GM23338 (cell line): ENCODE measurements around the gene MEFV. TPM values are rescaled to one million over a fixed set of nuclear protein-coding genes. Genes with fewer than 3 reads are reported as not detected.

Source experiments
- EZH2 ChIP-seq: fragments of 200-600 bp; sonication (generic); IDR thresholded peaks from one replicate; pipeline ENCODE4 v1.8.0; 2017; ENCODE audit warnings: antibody characterized with exemption, mild to moderate bottlenecking, low read depth; ENCODE audit not compliant: unreplicated experiment
- JUNB ChIP-seq: IDR thresholded peaks from one replicate; pipeline ENCODE4 v1.6.1; 2016; ENCODE audit warnings: antibody characterized with exemption; ENCODE audit not compliant: unreplicated experiment
- POLR2AphosphoS5 ChIP-seq: IDR thresholded peaks from 2 replicates; pipeline ENCODE4 v1.6.1; 2016; ENCODE audit warnings: antibody characterized with exemption, low read depth
- ZNF114 ChIP-seq: fragments of 250-450 bp; sonication (Bioruptor Pico); IDR thresholded peaks from 2 replicates; pipeline ENCODE4 v1.5.0; 2020; ENCODE audit warnings: mild to moderate bottlenecking, moderate library complexity
- polyA plus RNA-seq: library from polyadenylated mRNA; unstranded; fragments of >200 nt; fragmentation: Nextera tagmentation; extraction: Ambion mirVana; gene quantifications from 2 replicates; pipeline ENCODE4 v1.2.1, GENCODE V29; 2016
- total RNA-seq: library from RNA; depleted of rRNA; stranded (reverse); fragments of >200 nt; shearing (Covaris generic); gene quantifications from 2 replicates; pipeline ENCODE4 v1.2.3, GENCODE V29; 2014
- TF ChIP-seq, protein P1 (sequence below): fragments of 250-450 bp; sonication (Bioruptor Pico); IDR thresholded peaks from 2 replicates; pipeline ENCODE4 v1.5.0; 2020; ENCODE audit warnings: mild to moderate bottlenecking, moderate library complexity
- TF ChIP-seq, protein P2 (sequence below): IDR thresholded peaks from one replicate; pipeline ENCODE4 v1.6.1; 2018; ENCODE audit warnings: antibody characterized with exemption; ENCODE audit not compliant: unreplicated experiment
- TF ChIP-seq, protein P3 (sequence below): IDR thresholded peaks from 2 replicates; pipeline ENCODE4 v1.6.1; 2016; ENCODE audit warnings: antibody characterized with exemption
- TF ChIP-seq, protein P4 (sequence below), 2 experiments: fragments of 200-600 bp in 1 of 2; sonication (generic) in 1 of 2; conservative IDR thresholded peaks; 2 replicates each; pipeline versions ENCODE4 v1.5.1 to v1.6.1; 2016 to 2017; ENCODE audit warnings: antibody characterized with exemption in 2 of 2, low read depth in 2 of 2, mild to moderate bottlenecking in 2 of 2, moderate library complexity in 1 of 2

MEFV gene
- total and polyA plus RNA-seq, 2 experiments from 2014 or later, result 0.07 TPM; not detected in 1

DNA sequence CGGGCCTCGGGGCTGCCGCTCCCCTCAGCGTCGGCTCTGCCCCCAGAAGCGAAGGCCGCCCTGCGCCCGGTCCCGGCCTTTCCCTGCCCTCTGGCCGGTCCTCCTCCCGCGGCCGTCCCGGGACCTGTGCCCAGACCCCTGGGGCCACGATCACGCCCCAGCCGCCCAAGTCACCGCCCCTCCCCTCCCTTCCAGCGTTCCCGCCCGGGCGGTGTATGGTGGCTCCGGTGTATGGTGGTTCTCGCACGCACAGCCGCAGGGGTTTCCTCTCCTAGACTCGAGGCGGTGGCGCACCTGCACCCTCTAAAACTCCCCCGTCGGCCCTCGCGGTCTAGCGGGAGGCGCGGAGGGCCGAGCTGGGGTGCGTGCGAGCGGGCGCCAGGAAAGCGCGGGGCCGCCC lies 38.8 kb upstream of the MEFV start (continued):
- TF ChIP-seq, protein P1, sequence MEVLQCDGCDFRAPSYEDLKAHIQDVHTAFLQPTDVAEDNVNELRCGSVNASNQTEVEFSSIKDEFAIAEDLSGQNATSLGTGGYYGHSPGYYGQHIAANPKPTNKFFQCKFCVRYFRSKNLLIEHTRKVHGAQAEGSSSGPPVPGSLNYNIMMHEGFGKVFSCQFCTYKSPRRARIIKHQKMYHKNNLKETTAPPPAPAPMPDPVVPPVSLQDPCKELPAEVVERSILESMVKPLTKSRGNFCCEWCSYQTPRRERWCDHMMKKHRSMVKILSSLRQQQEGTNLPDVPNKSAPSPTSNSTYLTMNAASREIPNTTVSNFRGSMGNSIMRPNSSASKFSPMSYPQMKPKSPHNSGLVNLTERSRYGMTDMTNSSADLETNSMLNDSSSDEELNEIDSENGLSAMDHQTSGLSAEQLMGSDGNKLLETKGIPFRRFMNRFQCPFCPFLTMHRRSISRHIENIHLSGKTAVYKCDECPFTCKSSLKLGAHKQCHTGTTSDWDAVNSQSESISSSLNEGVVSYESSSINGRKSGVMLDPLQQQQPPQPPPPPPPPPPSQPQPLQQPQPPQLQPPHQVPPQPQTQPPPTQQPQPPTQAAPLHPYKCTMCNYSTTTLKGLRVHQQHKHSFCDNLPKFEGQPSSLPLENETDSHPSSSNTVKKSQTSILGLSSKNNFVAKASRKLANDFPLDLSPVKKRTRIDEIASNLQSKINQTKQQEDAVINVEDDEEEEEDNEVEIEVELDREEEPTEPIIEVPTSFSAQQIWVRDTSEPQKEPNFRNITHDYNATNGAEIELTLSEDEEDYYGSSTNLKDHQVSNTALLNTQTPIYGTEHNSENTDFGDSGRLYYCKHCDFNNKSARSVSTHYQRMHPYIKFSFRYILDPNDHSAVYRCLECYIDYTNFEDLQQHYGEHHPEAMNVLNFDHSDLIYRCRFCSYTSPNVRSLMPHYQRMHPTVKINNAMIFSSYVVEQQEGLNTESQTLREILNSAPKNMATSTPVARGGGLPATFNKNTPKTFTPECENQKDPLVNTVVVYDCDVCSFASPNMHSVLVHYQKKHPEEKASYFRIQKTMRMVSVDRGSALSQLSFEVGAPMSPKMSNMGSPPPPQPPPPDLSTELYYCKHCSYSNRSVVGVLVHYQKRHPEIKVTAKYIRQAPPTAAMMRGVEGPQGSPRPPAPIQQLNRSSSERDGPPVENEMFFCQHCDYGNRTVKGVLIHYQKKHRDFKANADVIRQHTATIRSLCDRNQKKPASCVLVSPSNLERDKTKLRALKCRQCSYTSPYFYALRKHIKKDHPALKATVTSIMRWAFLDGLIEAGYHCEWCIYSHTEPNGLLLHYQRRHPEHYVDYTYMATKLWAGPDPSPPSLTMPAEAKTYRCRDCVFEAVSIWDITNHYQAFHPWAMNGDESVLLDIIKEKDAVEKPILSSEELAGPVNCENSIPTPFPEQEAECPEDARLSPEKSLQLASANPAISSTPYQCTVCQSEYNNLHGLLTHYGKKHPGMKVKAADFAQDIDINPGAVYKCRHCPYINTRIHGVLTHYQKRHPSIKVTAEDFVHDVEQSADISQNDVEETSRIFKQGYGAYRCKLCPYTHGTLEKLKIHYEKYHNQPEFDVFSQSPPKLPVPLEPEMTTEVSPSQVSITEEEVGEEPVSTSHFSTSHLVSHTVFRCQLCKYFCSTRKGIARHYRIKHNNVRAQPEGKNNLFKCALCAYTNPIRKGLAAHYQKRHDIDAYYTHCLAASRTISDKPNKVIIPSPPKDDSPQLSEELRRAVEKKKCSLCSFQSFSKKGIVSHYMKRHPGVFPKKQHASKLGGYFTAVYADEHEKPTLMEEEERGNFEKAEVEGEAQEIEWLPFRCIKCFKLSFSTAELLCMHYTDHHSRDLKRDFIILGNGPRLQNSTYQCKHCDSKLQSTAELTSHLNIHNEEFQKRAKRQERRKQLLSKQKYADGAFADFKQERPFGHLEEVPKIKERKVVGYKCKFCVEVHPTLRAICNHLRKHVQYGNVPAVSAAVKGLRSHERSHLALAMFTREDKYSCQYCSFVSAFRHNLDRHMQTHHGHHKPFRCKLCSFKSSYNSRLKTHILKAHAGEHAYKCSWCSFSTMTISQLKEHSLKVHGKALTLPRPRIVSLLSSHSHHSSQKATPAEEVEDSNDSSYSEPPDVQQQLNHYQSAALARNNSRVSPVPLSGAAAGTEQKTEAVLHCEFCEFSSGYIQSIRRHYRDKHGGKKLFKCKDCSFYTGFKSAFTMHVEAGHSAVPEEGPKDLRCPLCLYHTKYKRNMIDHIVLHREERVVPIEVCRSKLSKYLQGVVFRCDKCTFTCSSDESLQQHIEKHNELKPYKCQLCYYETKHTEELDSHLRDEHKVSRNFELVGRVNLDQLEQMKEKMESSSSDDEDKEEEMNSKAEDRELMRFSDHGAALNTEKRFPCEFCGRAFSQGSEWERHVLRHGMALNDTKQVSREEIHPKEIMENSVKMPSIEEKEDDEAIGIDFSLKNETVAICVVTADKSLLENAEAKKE, result no peak
- TF ChIP-seq ZNF114 (CRISPR knock-in tag) (no peak), JUNB (no peak), EZH2 (no peak), POLR2AphosphoS5 (no peak)
- TF ChIP-seq, protein P2, sequence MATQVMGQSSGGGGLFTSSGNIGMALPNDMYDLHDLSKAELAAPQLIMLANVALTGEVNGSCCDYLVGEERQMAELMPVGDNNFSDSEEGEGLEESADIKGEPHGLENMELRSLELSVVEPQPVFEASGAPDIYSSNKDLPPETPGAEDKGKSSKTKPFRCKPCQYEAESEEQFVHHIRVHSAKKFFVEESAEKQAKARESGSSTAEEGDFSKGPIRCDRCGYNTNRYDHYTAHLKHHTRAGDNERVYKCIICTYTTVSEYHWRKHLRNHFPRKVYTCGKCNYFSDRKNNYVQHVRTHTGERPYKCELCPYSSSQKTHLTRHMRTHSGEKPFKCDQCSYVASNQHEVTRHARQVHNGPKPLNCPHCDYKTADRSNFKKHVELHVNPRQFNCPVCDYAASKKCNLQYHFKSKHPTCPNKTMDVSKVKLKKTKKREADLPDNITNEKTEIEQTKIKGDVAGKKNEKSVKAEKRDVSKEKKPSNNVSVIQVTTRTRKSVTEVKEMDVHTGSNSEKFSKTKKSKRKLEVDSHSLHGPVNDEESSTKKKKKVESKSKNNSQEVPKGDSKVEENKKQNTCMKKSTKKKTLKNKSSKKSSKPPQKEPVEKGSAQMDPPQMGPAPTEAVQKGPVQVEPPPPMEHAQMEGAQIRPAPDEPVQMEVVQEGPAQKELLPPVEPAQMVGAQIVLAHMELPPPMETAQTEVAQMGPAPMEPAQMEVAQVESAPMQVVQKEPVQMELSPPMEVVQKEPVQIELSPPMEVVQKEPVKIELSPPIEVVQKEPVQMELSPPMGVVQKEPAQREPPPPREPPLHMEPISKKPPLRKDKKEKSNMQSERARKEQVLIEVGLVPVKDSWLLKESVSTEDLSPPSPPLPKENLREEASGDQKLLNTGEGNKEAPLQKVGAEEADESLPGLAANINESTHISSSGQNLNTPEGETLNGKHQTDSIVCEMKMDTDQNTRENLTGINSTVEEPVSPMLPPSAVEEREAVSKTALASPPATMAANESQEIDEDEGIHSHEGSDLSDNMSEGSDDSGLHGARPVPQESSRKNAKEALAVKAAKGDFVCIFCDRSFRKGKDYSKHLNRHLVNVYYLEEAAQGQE, result no peak
- TF ChIP-seq, protein P3, sequence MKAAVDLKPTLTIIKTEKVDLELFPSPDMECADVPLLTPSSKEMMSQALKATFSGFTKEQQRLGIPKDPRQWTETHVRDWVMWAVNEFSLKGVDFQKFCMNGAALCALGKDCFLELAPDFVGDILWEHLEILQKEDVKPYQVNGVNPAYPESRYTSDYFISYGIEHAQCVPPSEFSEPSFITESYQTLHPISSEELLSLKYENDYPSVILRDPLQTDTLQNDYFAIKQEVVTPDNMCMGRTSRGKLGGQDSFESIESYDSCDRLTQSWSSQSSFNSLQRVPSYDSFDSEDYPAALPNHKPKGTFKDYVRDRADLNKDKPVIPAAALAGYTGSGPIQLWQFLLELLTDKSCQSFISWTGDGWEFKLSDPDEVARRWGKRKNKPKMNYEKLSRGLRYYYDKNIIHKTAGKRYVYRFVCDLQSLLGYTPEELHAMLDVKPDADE, result no peak
- TF ChIP-seq, protein P4, sequence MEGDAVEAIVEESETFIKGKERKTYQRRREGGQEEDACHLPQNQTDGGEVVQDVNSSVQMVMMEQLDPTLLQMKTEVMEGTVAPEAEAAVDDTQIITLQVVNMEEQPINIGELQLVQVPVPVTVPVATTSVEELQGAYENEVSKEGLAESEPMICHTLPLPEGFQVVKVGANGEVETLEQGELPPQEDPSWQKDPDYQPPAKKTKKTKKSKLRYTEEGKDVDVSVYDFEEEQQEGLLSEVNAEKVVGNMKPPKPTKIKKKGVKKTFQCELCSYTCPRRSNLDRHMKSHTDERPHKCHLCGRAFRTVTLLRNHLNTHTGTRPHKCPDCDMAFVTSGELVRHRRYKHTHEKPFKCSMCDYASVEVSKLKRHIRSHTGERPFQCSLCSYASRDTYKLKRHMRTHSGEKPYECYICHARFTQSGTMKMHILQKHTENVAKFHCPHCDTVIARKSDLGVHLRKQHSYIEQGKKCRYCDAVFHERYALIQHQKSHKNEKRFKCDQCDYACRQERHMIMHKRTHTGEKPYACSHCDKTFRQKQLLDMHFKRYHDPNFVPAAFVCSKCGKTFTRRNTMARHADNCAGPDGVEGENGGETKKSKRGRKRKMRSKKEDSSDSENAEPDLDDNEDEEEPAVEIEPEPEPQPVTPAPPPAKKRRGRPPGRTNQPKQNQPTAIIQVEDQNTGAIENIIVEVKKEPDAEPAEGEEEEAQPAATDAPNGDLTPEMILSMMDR (conservative IDR thresholded peaks at IDR 0.05; ENCODE audit: low read depth in 2 of 2), result no peak
